ENCODE measurements around the gene TMEM253.

Gene TMEM253

GRCh38 chr14:21093769-21094681 lies 6.8 kb upstream of the TMEM253 start:
- Histone ChIP-seq H3F3A (ENCODE audit: insufficient read depth) (peaks cover 3% of the 10 kb centered on the region; the same call in 1 of the 2 replicates), H3K36me3 (ENCODE audit: low read length) (no peaks in the 10 kb centered on the region), H3K9ac (ENCODE audit: low read length) (no peak overlapping the region), H2AFZ (ENCODE audit: low read depth, low read length, severe bottlenecking) (no peak overlapping the region), H3K9me2 (replicated peaks; ENCODE audit: insufficient read depth, low read length) (no peaks in the 10 kb centered on the region), H4K20me1 (ENCODE audit: low read depth, low read length) (no peaks in the 10 kb centered on the region), H3K27me3 (ENCODE audit: low read length) (no peaks in the 10 kb centered on the region), H3K27ac (ENCODE audit: low read depth, low read length) (no peak overlapping the region), H3K4me2 (ENCODE audit: low read depth, low read length, poor library complexity, severe bottlenecking) (no peak overlapping the region), H3K4me3 (ENCODE audit: insufficient read depth, low read length, poor library complexity, severe bottlenecking) (no peak overlapping the region), H3K79me2 (ENCODE audit: insufficient read depth, low read length) (no peaks in the 10 kb centered on the region), H3K9me3 (ENCODE audit: insufficient read depth, low read length) (no peaks in the 10 kb centered on the region)
- TF ChIP-seq EZH2phosphoT487 (conservative IDR thresholded peaks at IDR 0.05; ENCODE audit: low read length) (no peak), CTCF (IDR thresholded peaks at IDR 0.05; ENCODE audit: insufficient read depth, low read length, poor library complexity, severe bottlenecking) (no peak)

- Histone ChIP-seq H2AFZ (ENCODE audit: low read depth, low read length, severe bottlenecking) (no peak overlapping the region), H3K36me3 (ENCODE audit: low read length) (no peaks in the 10 kb centered on the region), H4K20me1 (ENCODE audit: low read depth, low read length) (no peaks in the 10 kb centered on the region), H3K4me3 (ENCODE audit: insufficient read depth, low read length, poor library complexity, severe bottlenecking) (no peak overlapping the region), H3K9me3 (ENCODE audit: insufficient read depth, low read length) (no peaks in the 10 kb centered on the region), H3K9ac (ENCODE audit: low read length) (no peak overlapping the region), H3K4me2 (ENCODE audit: low read depth, low read length, poor library complexity, severe bottlenecking) (no peak overlapping the region), H3K79me2 (ENCODE audit: insufficient read depth, low read length) (no peaks in the 10 kb centered on the region), H3K27me3 (ENCODE audit: low read length) (no peaks in the 10 kb centered on the region), H3F3A (ENCODE audit: insufficient read depth) (peaks cover 4% of the 10 kb centered on the region; the same call in 1 of the 2 replicates), H3K27ac (ENCODE audit: low read depth, low read length) (no peak overlapping the region), H3K9me2 (replicated peaks; ENCODE audit: insufficient read depth, low read length) (no peaks in the 10 kb centered on the region)
- TF ChIP-seq EZH2phosphoT487 (conservative IDR thresholded peaks at IDR 0.05; ENCODE audit: low read length) (no peak), CTCF (IDR thresholded peaks at IDR 0.05; ENCODE audit: insufficient read depth, low read length, poor library complexity, severe bottlenecking) (no peak)
Observed at GRCh38 chr14:21095430-21096205, 5.2 kb upstream of the TMEM253 start.

- no peak overlapping the region for H3K9ac ChIP-seq (ENCODE audit: low read length)
- H3K4me2 ChIP-seq (ENCODE audit: low read depth, low read length, poor library complexity, severe bottlenecking), result no peak overlapping the region
- H3K79me2 ChIP-seq (ENCODE audit: insufficient read depth, low read length), result no peaks in the 10 kb centered on the region
- no peaks in the 10 kb centered on the region for H3K27me3 ChIP-seq (ENCODE audit: low read length)
- H2AFZ ChIP-seq (ENCODE audit: low read depth, low read length, severe bottlenecking), result no peak overlapping the region
- H3K27ac ChIP-seq (ENCODE audit: low read depth, low read length), result no peak overlapping the region
- H3K36me3 ChIP-seq (ENCODE audit: low read length), result no peaks in the 10 kb centered on the region
- no peaks in the 10 kb centered on the region for H3K9me3 ChIP-seq (ENCODE audit: insufficient read depth, low read length)
- H3F3A ChIP-seq (ENCODE audit: insufficient read depth), result peaks cover 4% of the 10 kb centered on the region; the same call in 1 of the 2 replicates
- H4K20me1 ChIP-seq (ENCODE audit: low read depth, low read length), result no peaks in the 10 kb centered on the region
- no peak for TF ChIP-seq CTCF (IDR thresholded peaks at IDR 0.05; ENCODE audit: insufficient read depth, low read length, poor library complexity, severe bottlenecking)
- H3K4me3 ChIP-seq (ENCODE audit: insufficient read depth, low read length, poor library complexity, severe bottlenecking), result no peak overlapping the region
- no peaks in the 10 kb centered on the region for H3K9me2 ChIP-seq (replicated peaks; ENCODE audit: insufficient read depth, low read length)
Observed at GRCh38 chr14:21096438-21096837, 4.4 kb upstream of the TMEM253 start.

All from SU-DHL-6 (cell line).